Measurements from ENCODE around the gene ERCC6L2. TPM values are rescaled to one million over a fixed set of nuclear protein-coding genes. Genes with fewer than 3 reads are reported as not detected.

ERCC6L2 gene
- total RNA-seq, 1 donor from 2014 or later, result 32.1 TPM

GRCh38 chr9:95980262-95981125, 105.0 kb downstream of the ERCC6L2 start:
- DNase-seq (ENCODE audit: low read depth in 2 of 2), result no peak

GRCh38 chr9:95981761-95982390, 106.4 kb downstream of the ERCC6L2 start:
- peak in 1 of 2 donors; percentile 3 for DNase-seq (ENCODE audit: low read depth in 2 of 2)

- no peak for DNase-seq (ENCODE audit: low read depth in 2 of 2)
These were observed 110.1 kb downstream of the ERCC6L2 start for GRCh38 chr9:95985440-95986055.

- no peak for DNase-seq (ENCODE audit: low read depth in 2 of 2)
These were observed 113.8 kb downstream of the ERCC6L2 start for GRCh38 chr9:95989297-95989696.

- peak; percentile 55 to 71 for DNase-seq (ENCODE audit: low read depth in 2 of 2)
These were observed 115.8 kb downstream of the ERCC6L2 start for GRCh38 chr9:95991326-95991725.

DNA sequence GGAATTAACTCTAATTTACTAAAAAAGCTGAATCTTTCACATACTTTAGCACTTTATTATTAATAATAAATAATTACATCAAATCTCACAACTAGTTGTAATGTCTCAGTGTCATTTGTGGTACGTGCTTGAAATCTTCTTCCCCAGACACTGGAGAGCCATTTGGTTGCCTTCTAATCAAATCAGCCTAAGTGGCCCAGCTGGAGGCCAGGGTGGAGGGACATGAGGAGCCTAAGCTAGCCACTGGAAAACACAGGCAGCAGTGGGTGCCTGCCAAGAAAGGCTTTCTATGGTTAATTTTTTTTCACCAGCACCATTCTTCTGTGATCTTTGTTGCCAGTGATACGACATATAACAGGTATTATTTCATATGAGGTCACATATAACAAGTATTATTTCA, 117.0 kb downstream of the ERCC6L2 start:
- DNase-seq (ENCODE audit: low read depth in 2 of 2), result no peak

- no peak for DNase-seq (ENCODE audit: low read depth in 2 of 2)
These were observed 117.8 kb downstream of the ERCC6L2 start for GRCh38 chr9:95993337-95993736.

DNA sequence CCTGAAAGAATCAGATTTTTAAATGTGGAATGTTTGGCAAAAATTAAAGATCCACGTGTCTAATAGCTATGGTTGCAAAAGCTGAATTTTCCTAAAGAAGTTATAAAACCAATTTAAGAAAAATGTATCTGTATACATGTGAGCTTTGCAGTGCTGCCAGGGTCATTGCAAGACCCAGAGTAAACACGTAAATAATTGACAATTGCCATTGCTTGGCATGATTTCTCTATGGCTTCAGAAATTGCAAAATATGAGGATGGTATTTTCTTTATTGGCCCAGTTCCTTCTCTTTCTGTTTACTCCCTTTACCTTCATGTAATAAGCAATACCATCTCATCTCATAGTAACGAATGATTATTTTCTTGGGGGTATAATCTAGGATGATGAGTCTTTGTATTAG, 123.9 kb downstream of the ERCC6L2 start:
- DNase-seq (ENCODE audit: low read depth in 2 of 2), result no peak

- DNase-seq (ENCODE audit: low read depth in 2 of 2), result no peak
These were observed 128.9 kb downstream of the ERCC6L2 start for GRCh38 chr9:96004379-96004778.

DNA sequence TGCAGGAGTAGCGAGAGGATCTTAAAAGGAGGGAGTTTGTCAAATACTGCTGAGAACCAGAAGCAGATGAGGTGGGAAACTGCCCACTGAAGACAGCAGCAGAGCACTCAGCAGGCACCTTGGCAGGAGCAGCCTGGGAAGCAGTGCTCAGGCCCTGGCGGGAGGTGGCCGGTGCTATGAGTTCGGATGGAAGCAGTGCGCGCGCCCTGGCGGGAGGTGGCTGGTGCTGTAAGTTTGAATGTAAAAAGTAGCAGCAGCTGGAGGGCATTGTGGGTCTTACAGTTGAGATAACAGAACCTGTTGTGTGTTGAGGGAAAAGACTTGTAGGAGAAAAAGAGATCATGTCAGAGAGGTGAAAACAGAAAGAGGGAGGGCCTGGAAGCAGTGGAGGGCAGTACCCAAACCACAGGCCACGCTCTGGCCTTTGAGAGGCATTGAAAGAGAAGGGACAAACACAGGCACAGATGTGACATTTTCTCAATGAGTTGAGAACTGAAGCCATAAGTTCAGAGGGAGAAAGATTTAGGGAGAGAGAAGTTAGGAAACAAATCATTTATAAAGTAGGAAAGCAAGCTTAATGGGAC, 130.9 kb downstream of the ERCC6L2 start:
- no peak for DNase-seq (ENCODE audit: low read depth in 2 of 2)

GRCh38 chr9:96006961-96007360, 131.5 kb downstream of the ERCC6L2 start:
- DNase-seq (ENCODE audit: low read depth in 2 of 2), result no peak

- DNase-seq (ENCODE audit: low read depth in 2 of 2), result no peak
These were observed 133.2 kb downstream of the ERCC6L2 start for GRCh38 chr9:96008502-96009222.

GRCh38 chr9:96009223-96009602, 133.7 kb downstream of the ERCC6L2 start:
- DNase-seq (ENCODE audit: low read depth in 2 of 2), result no peak

- DNase-seq (ENCODE audit: low read depth in 2 of 2), result no peak
These were observed 134.4 kb downstream of the ERCC6L2 start for GRCh38 chr9:96009690-96010472.

DNA sequence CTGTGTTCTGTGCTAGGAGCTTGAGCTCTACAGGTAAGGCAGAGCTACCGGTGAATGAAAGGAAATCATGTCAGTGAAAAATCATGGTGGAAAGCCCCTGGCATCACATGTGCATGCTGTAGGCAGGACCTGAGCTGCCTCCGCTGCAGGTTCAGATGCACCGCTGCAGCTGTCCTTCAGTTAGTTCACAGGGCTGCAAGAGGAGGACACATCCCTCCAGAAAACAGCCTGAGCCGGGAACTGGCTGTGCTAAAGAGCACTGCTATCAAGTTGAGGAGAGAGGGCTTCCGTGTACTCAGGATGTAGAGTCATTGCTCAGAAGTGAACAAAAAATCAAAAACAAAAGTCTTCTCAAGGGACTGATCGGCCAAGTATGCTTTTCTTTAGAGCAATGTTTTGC, 138.6 kb downstream of the ERCC6L2 start:
- DNase-seq (ENCODE audit: low read depth in 2 of 2), result peak in 1 of 2 donors; percentile 19

GRCh38 chr9:96015876-96016686, 140.6 kb downstream of the ERCC6L2 start:
- no peak for DNase-seq (ENCODE audit: low read depth in 2 of 2)
